Endothelial cell of umbilical vein (primary cell): Measurements from ENCODE around the gene RAB3GAP2.

Experiments
- MYC ChIP-seq: IDR thresholded peaks from one replicate; pipeline ENCODE4 v1.6.1; 2011; ENCODE audit warnings: mild to moderate bottlenecking, low read depth, low read length
- TF ChIP-seq, protein P1 (sequence below), 2 donors: IDR thresholded peaks; 1 replicate in 1 of 2; 2 replicates in 1 of 2; pipeline ENCODE4 v1.5.1; 2011; ENCODE audit warnings: low read length in 2 of 2, mild to moderate bottlenecking in 2 of 2, moderate library complexity in 2 of 2, control low read depth in 1 of 2, inconsistent platforms in 1 of 2, low read depth in 1 of 2; ENCODE audit not compliant: insufficient read depth in 1 of 2; ENCODE audit errors: extremely low read depth in 1 of 2

DNA sequence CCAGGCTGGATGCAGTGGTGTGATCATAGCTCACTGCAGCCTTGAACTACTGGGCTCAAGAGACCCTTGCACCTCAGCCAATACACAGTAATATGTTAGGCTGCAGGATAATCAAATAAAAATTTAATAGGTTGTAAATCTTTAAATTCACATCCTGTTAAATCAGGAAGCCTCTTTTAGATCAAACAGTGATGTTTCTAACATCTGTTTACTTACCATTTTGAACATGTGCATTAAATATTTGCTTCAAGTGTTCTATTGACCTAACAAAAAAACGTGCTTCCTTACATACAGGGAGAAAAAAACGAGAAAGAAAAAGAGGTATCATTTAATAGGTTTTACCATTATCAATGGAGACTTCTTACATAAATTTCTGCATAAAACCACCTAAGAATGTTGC lies 107.7 kb downstream of the RAB3GAP2 start:
- no peak for TF ChIP-seq MYC
- TF ChIP-seq, protein P1, sequence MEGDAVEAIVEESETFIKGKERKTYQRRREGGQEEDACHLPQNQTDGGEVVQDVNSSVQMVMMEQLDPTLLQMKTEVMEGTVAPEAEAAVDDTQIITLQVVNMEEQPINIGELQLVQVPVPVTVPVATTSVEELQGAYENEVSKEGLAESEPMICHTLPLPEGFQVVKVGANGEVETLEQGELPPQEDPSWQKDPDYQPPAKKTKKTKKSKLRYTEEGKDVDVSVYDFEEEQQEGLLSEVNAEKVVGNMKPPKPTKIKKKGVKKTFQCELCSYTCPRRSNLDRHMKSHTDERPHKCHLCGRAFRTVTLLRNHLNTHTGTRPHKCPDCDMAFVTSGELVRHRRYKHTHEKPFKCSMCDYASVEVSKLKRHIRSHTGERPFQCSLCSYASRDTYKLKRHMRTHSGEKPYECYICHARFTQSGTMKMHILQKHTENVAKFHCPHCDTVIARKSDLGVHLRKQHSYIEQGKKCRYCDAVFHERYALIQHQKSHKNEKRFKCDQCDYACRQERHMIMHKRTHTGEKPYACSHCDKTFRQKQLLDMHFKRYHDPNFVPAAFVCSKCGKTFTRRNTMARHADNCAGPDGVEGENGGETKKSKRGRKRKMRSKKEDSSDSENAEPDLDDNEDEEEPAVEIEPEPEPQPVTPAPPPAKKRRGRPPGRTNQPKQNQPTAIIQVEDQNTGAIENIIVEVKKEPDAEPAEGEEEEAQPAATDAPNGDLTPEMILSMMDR (IDR thresholded peaks at IDR 0.05; ENCODE audit: extremely low read depth in 1 of 2, insufficient read depth in 1 of 2, low read depth in 1 of 2, low read length in 2 of 2): no peak
